ENCODE data around the gene SMC1A.
"Not testable (repeated sequence)": the region's sequence is repeated elsewhere in the genome, so short reads cannot be mapped to it uniquely, and the experiment has no call there.

The SMC1A gene

DNA sequence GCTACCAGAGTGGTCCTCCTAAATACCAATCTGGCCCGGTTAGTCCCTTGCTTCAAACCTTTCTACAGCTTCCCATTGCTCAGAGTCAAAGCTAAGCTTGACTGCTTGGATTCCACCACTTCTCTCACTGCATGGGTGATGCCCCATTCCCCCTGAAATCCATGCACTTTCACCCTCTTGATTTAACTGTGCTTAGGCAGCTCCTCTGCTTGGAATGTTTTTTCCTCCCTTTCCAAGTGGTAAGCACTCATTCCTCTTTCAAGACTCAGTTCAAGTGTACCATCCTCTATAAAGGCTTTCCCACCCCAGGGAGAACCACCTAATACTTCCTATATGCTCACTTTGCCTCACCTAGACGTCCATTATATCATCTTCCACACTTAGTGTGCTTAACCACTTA, 49.1 kb downstream of the SMC1A start:
- CTCF ChIA-PET = interaction anchor here (0.6 to 2.4 kb wide), 3 partner anchors 55 to 70 kb away, joined by 3 to 13 read pairs (median 4); no protein-coding TSS in a partner anchor
- POLR2A ChIA-PET = interaction anchor here (0.6 to 6.3 kb wide), 2 partner anchors 17 to 49 kb away, joined by 4 to 29 read pairs; partner anchors contain the start of genes RIBC1 and SMC1A

GRCh38 chrX:53366454-53366853, 56.0 kb downstream of the SMC1A start:
- CTCF ChIA-PET; H3K27ac ChIP-seq (ENCODE audit: extremely low read depth, low read depth, low read length); H3K4me3 ChIP-seq (ENCODE audit: low read depth, low read length); H3K9me3 ChIP-seq (ENCODE audit: control insufficient read depth, insufficient read depth, low read depth, low read length); H3K36me3 ChIP-seq (ENCODE audit: control insufficient read depth in 2 of 2, insufficient read depth in 1 of 2, low read length in 2 of 2); POLR2A ChIA-PET; H3K4me1 ChIP-seq (ENCODE audit: control insufficient read depth, insufficient read depth, low read length): not testable (repeated sequence)

More for the DNA sequence above, 49.1 kb downstream of the SMC1A start:
- Histone ChIP-seq H3K36me3 (ENCODE audit: control insufficient read depth in 2 of 2, insufficient read depth in 1 of 2, low read length in 2 of 2) (peaks cover 20 to 29% of the 10 kb centered on the region in 2 experiments; a peak in 2 of 3 replicates), H3K9me3 (ENCODE audit: control insufficient read depth, insufficient read depth, low read depth, low read length) (no peaks in the 10 kb centered on the region; the same call in 1 of the 2 replicates), H3K4me1 (ENCODE audit: control insufficient read depth, insufficient read depth, low read length) (no peaks in the 10 kb centered on the region), H3K4me3 (ENCODE audit: low read depth, low read length) (no peak overlapping the region), H3K27ac (ENCODE audit: extremely low read depth, low read depth, low read length) (no peak overlapping the region)
- no peak for TF ChIP-seq ZNF274 (IDR thresholded peaks at IDR 0.05; ENCODE audit: low read length)
- TF ChIP-seq ZNF274 (tag by site-specific recombination; IDR thresholded peaks at IDR 0.05; ENCODE audit: borderline replicate concordance) = no peak
- peak; percentile 66 for TF ChIP-seq FEZF1 (tag by site-specific recombination; IDR thresholded peaks at IDR 0.05)
- peak; percentile 78 for TF ChIP-seq PRDM10 (tag by site-specific recombination; IDR thresholded peaks at IDR 0.05)
- no peak for TF ChIP-seq ZNF175 (tag by site-specific recombination; IDR thresholded peaks at IDR 0.05)
- TF ChIP-seq ZNF404 (tag by site-specific recombination; IDR thresholded peaks at IDR 0.05) = no peak
- TF ChIP-seq, protein P1, sequence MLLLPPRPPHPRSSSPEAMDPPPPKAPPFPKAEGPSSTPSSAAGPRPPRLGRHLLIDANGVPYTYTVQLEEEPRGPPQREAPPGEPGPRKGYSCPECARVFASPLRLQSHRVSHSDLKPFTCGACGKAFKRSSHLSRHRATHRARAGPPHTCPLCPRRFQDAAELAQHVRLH (tag by site-specific recombination; IDR thresholded peaks at IDR 0.05) = no peak
- no peak for TF ChIP-seq ZFP41 (tag by site-specific recombination; IDR thresholded peaks at IDR 0.05; ENCODE audit: borderline replicate concordance)
- TF ChIP-seq ZNF157 (tag by site-specific recombination; IDR thresholded peaks at IDR 0.05) = no peak

- Histone ChIP-seq H3K4me1 (ENCODE audit: control insufficient read depth, insufficient read depth, low read length) (peaks cover 4% of the 10 kb centered on the region; the same call in 1 of the 2 replicates), H3K36me3 (ENCODE audit: control insufficient read depth in 2 of 2, insufficient read depth in 1 of 2, low read length in 2 of 2) (no peaks in the 10 kb centered on the region), H3K27ac (ENCODE audit: extremely low read depth, low read depth, low read length) (no peak overlapping the region), H3K4me3 (ENCODE audit: low read depth, low read length) (no peak overlapping the region), H3K9me3 (ENCODE audit: control insufficient read depth, insufficient read depth, low read depth, low read length) (no peaks in the 10 kb centered on the region)
- ChIA-PET CTCF (interaction anchor here (1.0 to 2.2 kb wide), 5 partner anchors 9 to 79 kb away, joined by 3 to 7 read pairs (median 4); no protein-coding TSS in a partner anchor), POLR2A (interaction anchor here (0.9 to 1.2 kb wide), 2 partner anchors 10 to 59 kb away, joined by 3 to 12 read pairs; no protein-coding TSS in a partner anchor)
- TF ChIP-seq ZNF157 (tag by site-specific recombination; IDR thresholded peaks at IDR 0.05) = no peak
- TF ChIP-seq, protein P2, sequence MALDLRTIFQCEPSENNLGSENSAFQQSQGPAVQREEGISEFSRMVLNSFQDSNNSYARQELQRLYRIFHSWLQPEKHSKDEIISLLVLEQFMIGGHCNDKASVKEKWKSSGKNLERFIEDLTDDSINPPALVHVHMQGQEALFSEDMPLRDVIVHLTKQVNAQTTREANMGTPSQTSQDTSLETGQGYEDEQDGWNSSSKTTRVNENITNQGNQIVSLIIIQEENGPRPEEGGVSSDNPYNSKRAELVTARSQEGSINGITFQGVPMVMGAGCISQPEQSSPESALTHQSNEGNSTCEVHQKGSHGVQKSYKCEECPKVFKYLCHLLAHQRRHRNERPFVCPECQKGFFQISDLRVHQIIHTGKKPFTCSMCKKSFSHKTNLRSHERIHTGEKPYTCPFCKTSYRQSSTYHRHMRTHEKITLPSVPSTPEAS (tag by site-specific recombination; IDR thresholded peaks at IDR 0.05) = no peak
- TF ChIP-seq ZNF175 (tag by site-specific recombination; IDR thresholded peaks at IDR 0.05) = no peak
- no peak for TF ChIP-seq KLF10 (tag by site-specific recombination; IDR thresholded peaks at IDR 0.05)
- TF ChIP-seq ZNF558 (tag by site-specific recombination; IDR thresholded peaks at IDR 0.05) = no peak
- no peak for TF ChIP-seq ZNF16 (tag by site-specific recombination; IDR thresholded peaks at IDR 0.05; ENCODE audit: low read depth)
- no peak for TF ChIP-seq ZNF2 (tag by site-specific recombination; IDR thresholded peaks at IDR 0.05)
- no peak for TF ChIP-seq GLI4 (tag by site-specific recombination; IDR thresholded peaks at IDR 0.05)
- no peak for TF ChIP-seq RBAK (tag by site-specific recombination; IDR thresholded peaks at IDR 0.05)
- TF ChIP-seq PRDM1 (tag by site-specific recombination; IDR thresholded peaks at IDR 0.05) = no peak
- TF ChIP-seq, protein P3, sequence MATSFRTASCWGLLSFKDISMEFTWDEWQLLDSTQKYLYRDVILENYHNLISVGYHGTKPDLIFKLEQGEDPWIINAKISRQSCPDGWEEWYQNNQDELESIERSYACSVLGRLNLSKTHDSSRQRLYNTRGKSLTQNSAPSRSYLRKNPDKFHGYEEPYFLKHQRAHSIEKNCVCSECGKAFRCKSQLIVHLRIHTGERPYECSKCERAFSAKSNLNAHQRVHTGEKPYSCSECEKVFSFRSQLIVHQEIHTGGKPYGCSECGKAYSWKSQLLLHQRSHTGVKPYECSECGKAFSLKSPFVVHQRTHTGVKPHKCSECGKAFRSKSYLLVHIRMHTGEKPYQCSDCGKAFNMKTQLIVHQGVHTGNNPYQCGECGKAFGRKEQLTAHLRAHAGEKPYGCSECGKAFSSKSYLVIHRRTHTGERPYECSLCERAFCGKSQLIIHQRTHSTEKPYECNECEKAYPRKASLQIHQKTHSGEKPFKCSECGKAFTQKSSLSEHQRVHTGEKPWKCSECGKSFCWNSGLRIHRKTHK (tag by site-specific recombination; IDR thresholded peaks at IDR 0.05) = no peak
- TF ChIP-seq ZNF670 (tag by site-specific recombination; IDR thresholded peaks at IDR 0.05; ENCODE audit: low read depth) = no peak
Measured at GRCh38 chrX:53362449-53362848, 60.0 kb downstream of the SMC1A start.
